GM21786 (cell line): ENCODE measurements around the gene CES4A.
"Not testable (repeated sequence)": the region's sequence is repeated elsewhere in the genome, so short reads cannot be mapped to it uniquely, and the experiment has no call there.

Source experiments
- ATAC-seq: cut with Tn5 transposase; IDR thresholded peaks from one replicate; pipeline ENCODE4 v1.9.1; 2021; ENCODE audit not compliant: unreplicated experiment

CES4A gene

DNA sequence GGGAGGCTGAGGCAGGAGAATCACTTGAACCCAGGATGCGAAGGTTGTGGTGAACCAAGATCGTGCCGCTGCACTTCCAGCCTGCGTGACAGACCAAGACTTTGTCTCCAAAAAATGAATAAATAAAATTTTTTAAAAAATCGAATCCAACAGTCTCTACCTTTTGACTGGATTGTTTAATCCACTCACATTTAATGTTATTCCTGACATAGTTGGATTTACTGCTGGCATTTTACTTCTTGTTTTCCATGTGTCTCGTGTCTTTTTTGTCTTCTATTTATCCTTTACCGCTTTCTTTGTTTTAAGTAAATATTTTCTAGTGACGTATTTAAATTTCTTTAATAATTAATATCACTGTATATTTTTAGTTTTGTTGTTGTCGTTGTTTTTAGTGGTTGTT is 5.4 kb upstream of the CES4A start:
- ATAC-seq = no peak

DNA sequence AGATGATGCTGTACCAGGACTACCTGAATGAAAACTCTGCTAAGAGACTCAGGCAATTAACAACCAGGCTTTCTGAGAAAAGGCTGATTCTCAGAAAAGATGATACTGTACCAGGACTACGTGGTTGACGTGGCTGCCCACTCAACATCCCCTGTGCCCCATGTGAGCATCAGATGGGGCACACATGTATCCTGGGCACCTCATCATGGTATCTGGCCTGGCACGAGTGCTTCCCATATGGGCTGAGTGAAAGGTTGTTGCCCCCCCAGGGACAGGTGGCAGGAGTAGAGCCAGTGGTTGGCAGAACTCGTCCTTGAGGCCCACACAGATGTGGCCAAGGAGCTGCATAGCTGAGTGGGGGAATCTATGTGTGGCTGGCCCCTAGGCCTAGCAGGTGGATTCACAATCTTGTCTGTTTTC is 3.5 kb upstream of the CES4A start:
- ATAC-seq = no peak

DNA sequence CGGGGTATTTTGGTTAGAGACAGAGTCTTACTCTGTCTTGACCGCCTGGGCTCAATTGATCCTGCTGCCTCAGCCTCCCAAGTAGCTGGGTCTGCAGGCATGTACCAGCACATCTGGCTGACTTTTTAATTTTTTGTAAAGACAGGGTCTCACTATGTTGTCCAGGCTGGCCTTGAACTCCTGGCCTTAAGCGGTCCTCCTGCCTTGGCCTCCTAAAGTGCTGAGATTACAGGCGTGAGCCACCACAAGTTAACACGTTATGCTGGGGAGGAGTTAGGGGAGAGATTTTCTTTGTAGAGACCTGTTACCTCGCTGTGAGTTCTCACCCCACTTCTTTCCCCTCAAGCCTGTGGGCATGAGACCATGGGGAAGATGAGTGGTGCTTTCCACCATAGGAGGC is 1.8 kb upstream of the CES4A start:
- ATAC-seq = no peak

DNA sequence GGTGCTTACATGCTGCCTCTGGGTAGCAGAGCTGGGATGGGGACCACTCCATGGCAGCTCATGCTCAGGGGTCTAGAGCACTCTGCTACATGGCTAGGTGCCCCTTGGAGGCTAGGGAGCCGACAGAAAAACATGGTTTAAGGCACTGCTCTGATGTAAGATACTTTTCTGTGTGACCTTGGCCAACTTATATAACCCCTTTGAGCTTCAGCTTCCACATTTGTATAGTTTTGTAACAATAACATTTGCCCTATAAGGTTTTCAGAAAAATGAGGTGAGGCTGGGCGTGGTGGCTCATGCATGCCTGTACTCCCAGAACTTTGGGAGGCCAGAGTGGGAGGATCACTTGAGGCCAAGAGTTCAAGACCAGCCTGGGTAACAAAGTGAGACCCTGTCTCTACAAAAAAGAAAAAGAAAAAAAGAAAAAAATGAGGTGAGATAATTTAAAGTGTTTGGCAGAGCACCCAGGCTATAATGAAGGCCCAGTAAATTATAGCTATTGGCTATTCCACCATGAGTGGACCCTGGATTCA is 3.2 kb downstream of the CES4A start:
- no peak for ATAC-seq

DNA sequence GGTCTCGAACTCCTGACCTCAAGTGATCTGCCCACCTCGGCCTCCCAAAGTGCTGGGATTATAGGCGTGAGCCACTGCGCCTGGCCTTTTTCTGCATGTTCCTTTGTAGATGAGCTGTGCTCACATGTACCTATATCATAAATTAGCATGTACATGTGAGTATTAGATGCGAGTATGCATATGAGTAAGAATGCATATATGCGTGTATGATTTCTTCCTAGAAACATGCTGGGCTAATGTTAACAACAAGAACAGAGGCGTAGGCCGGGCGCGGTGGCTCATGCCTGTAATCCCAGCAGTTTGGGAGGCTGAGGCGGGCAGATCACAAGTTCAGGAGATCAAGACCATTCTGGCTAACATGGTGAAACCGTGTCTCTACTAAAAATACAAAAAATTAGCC is 5.2 kb downstream of the CES4A start:
- ATAC-seq = not testable (repeated sequence)

DNA sequence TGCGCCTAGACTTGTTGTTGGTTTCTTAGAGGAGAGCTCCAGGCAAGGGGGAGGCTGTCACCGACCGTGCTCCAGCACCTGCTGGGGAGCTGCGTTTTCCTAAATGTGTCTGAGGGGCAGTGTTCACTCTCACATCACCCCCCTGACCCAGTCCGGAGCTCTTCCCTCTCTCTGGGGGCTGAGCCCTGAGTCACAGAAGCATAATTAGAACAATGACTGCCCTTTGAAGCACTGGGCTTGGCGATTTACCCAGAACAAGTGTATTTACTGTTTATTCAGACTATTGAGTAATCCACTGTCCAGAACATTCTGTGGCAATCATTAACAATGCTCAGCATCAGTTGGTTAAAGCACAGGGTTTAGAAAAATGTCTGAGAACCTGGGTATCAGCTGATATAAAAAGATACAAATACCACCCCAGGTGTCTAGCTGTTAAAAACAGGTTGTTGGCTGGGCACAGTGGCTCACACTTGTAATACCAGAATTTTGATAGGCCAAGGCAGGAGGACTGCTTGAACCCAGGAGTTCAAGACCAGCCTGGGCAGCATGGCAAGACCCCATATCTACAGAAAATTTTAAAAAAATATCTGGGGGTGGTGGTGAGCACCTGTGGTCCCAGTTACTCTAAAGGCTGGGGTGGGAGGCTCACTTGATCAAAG is 8.1 kb downstream of the CES4A start:
- ATAC-seq = no peak

DNA sequence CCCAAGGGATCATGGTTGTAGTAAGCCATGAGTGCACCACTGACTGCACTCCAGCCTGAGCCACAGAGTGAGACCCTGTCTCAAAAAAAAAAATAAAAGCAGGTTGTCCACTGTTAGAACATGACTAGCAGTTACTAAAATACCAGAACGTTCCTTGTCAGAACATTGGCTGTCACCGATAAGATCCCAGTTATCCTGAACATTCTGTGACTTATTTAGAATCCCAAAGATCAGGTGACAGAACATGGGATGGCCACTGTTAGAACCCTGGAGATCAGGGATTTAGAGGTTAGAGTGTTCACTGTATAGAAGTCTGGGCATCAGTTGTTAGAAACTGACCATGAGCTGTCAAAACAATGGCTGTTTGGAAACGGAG is 8.6 kb downstream of the CES4A start:
- ATAC-seq = no peak

DNA sequence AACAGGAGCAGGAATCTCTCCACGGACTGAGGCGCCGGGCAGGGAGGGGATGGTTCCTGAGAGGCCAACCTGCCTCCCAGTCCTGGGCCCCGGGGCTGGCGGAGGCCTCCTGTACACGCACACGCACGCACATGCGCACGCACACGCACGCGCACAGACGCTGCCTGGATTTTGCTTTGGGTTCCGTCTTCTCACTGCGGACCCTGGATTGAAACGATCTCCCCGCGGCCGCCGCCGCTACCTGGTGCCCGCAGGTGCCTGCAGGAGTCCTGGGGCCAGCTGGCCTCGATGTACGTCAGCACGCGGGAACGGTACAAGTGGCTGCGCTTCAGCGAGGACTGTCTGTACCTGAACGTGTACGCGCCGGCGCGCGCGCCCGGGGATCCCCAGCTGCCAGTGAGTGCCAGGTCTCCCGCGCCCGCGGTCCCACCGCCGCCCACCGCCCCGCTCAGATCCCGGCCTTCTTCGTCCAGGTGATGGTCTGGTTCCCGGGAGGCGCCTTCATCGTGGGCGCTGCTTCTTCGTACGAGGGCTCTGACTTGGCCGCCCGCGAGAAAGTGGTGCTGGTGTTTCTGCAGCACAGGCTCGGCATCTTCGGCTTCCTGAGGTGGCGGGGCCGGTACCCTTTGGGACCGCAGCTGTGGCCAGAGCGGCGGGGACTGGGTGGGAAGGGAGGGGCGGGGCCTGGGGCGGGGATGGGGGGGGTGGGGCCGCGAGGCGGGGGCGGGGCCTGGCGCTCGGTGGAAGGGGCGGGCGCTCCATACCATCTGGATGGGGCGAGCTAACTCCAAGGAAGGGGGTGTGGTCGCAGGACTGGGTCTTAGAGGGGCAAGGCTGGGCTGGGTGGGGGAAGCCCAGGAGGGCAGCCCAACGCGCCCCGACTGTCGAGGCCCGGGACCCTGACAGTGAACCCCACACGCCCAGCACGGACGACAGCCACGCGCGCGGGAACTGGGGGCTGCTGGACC is 12.3 kb downstream of the CES4A start:
- no peak for ATAC-seq

DNA sequence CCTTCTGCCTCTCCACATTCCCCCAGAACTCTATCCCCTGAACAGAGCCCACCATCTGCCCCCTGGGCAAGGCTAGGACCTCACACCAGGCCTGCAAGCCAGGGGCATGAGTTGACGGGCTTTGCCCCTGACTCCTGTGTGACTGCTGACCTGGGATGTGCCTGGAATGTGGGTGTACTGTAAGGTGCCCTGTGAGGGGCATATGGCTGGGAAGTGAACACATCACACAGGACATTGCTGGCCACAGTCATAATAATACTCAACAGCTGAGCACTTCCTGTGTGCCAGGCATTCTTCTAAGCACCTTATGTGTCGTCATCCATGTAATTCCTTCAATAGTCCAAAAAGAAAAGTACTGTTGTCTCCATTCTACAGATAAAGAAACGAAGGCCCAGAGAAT is 13.3 kb downstream of the CES4A start:
- ATAC-seq = no peak

DNA sequence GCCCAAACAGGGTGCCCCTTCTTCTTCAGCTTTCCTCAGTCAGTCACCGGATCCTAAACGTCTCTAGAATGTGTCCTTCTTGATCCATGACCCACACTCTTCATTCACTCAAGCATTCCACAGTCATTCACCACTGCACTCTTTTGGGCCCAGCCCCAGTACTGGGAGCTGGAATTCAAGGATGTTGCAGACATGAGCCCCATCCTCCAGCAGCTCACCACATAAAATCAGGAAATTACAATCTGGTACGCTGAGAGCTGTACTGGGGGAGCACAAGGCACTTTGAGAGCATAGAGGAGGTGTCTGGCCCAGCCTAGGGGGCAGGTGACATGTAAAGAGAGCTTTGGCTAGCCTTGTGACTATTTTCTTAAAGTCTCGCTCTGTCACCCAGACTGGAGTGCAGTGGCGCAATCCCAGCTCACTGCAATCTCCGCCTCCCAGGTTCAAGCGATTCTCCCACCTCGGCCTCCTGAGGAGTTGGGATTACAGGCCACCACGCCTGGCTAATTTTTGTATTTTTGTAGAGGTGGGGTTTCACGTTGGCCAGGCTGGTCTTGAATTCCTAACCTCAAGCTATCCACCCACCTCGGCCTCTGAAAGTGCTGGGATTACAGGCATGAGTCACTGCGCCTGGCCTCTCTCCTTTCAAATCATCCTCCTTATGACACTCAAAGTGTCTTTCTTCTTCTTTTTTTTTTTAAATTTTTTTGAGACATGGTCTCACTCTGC is 18.7 kb downstream of the CES4A start:
- ATAC-seq = no peak

DNA sequence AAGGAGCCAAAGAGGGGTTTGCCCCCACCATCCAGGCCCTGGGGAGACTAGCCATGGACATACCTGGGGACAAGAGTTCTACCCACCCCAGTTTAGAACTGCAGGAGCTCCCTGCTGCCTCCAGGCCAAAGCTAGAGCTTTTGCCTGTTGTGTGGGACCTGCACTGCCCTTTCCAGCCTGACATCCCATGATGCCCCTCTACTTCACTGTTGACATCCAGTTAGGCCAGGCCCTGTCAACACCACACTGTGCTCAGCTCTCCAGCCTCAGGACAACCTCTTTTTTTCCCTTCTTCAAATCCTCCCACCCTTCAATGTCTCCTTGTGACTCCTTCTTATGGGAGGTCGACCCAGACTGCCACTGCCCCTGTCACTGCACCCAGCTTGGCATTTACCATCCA is 20.8 kb downstream of the CES4A start:
- no peak for ATAC-seq

DNA sequence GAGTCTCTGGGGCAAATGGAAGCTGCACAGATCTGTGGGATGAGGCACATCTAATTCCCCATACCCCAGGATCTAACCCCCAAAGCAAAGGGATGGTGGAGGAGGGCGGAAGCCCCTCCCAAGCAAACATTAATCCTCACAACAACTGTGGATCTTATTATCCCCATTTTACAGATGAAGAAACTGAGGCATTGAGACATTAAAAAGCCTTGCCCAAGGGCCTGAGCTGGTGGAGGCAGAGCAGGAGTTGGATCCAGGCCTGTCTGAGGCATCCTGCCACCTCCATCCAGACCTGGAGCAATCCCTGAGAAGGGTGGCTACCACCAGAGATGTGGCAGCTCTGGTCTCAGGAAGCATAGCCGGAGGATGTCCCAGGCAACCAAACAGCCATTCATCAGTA is 22.9 kb downstream of the CES4A start:
- no peak for ATAC-seq

DNA sequence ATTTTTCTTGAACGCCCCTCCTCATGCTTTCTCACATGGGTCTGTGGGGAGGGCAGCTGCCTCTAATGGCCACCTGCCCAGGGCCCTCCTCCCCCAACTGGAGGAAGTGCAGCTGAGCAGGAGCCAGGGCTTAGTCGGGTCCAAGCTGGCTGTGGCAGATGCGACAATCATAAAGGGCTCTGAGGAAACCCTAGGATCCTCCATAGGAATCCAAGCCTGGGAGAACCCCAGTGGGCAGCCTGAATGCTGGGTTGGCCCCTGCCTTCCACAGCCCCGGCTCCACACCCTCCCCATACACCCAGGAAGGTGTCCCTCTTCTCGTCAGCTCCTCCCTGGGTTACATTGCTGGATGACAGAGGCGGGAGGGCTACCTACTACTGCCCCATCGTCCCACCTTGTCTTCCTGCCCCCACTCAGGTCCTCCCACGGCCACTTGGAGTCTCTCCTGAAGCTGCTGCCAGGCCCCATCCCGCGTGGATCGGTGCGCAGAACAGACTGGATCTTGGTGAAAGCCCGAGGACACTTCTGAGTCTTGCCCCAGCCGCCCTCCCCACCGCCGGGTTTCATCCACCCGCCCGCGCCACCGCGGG is 24.9 kb downstream of the CES4A start:
- no peak for ATAC-seq

DNA sequence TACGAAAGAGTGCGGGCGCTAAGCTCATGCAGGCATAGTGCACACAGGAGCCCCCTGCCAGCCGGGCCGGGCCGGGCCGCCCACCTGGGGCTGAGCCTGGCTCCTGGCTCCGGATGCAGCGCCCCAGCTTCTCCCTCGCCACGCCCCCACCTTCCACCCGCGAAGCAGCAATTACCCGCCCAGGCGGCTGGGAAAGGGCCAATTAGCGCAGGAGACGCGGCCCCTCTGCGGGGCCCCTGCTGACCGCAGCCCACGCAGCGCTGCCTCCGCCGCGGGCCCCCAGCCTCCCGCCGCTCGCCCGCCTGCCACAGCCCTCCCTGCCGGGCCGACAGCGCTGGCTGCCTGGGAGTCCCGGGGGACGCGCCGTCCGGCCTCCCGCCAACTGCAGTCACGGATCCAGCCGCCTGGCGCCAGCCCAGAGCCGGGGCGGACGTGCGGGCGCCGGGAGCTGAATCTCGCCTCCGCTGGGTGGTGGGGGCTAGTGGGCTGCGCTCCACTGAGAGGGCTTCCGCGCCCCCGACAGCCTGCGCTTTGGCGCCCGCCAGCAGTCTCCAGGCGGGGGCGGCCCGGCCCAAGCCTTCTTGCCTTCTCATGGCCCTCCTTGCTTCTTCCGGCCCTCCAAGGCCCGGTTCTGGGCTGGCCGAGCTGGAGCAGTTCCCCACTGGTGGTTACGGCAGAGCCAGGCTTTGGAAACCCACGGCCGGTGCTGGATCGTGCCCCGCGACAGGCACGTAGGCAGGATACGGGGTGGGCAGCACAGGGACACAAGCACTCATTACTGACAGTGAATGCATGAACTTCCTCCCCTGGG is 25.6 kb downstream of the CES4A start:
- no peak for ATAC-seq

DNA sequence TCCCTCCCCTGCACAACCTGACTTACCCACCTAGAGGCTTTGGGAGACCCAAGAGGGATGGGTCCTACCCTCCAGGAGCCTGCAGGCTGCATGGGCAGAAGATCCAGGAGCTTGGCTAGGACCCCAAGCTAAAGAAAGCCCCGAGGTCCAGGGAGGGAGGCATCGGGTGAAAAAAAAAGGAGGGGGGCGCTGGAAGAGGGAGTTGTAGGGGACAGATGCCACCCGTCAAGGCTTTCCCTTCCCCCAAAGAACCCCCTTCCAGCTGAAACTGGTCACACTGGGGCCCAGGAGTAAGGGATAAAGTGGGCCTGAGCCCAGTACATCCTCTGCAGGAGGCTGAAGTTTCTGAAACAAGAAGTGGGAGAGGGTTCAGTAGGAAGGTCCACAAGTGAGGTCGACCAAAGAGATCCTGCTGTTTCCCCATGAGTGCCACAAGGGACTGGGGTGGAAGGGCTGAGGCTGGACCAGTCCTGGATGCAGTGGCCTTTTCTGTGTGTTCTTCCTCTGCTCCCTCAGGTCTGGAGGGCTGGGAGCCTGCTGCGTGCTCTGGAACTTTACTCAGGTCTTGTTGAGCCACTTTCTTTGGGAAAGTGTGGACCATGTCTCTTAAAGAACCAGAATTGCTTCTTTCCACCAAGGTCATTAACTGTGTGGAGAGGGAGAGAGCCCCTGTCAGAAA is 26.4 kb downstream of the CES4A start:
- no peak for ATAC-seq

DNA sequence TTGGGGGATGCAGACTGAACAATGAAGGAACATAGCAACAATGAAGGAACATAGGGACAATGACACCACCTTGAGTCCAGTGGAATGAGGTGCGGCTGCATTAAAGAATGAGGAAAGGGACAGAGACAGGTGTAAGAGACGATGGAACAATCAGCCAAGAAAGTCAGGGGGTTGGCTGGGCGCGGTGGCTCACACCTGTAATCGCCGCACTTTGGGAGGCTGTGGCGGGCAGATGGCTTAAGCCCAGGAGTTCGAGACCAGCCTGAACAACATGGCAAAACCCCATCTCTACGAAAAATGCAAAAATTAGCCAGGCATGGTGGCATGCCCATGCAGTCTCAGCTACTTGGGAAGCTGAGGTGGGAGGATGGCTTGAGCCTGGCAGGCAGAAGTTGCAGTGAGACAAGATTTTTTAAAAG is 26.9 kb downstream of the CES4A start:
- no peak for ATAC-seq

DNA sequence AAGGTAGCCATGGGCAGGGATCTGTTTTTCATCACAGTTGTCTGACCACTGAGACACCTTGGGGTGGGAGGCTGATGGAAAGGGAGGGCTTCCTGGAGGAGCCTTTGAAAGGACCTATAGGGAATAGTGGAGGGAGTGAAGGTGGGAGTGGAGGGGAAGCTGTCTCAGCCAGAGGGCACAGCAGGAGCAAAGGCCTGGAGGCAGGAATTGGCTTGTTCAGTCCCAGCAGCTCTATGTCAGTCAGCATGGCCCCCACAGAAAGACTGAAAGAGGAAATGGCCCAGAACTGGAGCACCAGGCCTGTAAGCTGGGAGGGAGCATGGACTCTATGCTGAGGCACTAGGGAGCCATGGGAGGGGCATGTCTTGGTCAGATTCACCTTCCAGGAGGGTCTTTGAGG is 27.8 kb downstream of the CES4A start:
- no peak for ATAC-seq

DNA sequence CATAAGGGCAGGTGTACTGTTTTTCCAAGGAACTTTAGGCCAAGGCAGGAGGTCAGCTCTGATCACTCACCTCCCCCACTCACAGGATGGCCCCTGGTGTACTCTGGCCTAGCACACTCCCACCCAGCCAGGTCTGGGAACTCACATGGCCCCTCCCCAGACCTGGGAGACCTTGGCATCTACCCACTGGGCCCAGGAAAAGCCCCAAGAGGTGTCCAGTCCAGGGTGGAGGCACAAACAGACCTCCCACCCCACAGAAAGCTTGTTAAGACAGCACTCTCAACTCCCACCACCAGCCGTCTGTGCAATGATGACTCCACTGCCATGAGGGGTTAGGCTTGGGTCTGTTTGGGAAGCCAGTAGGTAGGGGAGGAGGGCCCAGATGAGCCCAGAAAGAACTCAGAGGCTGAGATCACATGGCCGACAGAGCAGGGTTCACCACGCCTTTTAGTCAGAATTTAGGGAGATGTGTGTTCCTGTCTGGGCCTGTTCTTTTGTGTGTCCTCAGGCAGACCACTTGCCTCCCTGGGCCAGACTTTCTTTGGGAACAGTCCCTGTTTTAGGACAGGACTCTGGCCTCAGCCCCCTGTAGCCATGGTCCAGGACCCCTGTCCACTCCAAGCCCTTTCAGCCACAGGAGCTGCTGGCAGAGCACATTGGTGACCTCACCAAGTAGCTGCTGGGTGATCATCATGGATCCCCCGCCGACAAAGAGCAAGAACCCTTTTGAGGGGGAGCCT is 28.5 kb downstream of the CES4A start:
- no peak for ATAC-seq

DNA sequence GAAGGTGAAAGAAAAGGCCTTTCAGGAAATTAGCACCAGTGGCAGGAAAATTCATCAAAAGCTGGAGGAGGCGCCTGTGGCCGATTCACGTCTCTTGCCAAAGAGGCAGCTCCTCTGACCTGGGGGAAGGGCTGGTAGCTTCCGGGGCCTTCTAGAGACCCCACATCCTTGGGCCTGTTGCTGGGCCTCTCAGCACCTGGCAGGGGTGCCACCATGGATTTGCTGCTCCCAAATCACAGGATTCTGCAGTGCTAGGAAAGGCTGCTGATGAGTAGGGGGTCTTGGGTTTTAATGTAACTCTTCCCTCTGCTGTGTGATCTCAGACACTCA is 29.0 kb downstream of the CES4A start:
- no peak for ATAC-seq
